ENCODE results near the gene SMIM1. TPM values are rescaled to one million over a fixed set of nuclear protein-coding genes. Genes with fewer than 3 reads are reported as not detected.
A peak's percentile ranks its signal among the peaks of the same experiment; 100 is the strongest.
"Not testable (repeated sequence)": the region's sequence is repeated elsewhere in the genome, so short reads cannot be mapped to it uniquely, and the experiment has no call there.

SMIM1 gene
- total RNA-seq, 2 donors from 2014 or later: 0.75 to 1.5 TPM

GRCh38 chr1:3743421-3743820 is 29.1 kb upstream of the SMIM1 start:
- no peak overlapping the region for H3K27ac Mint-ChIP-seq
- peaks cover 19% of the 10 kb centered on the region for H3K4me1 Mint-ChIP-seq
- H3K4me3 Mint-ChIP-seq: no peak overlapping the region
- H3K27me3 Mint-ChIP-seq: no peaks in the 10 kb centered on the region
- no peak for DNase-seq
- no peaks in the 10 kb centered on the region for H3K36me3 Mint-ChIP-seq (ENCODE audit: low read depth)
- no peak for ATAC-seq
- H3K9me3 ChIP-seq (ENCODE audit: control insufficient read depth, low read length, poor library complexity, severe bottlenecking): no peaks in the 10 kb centered on the region

- DNase-seq (no peak), ATAC-seq (no peak)
- Mint-ChIP-seq H3K27ac (no peak overlapping the region), H3K36me3 (ENCODE audit: low read depth) (no peaks in the 10 kb centered on the region), H3K4me3 (no peak overlapping the region), H3K27me3 (no peaks in the 10 kb centered on the region), H3K4me1 (peaks cover 19% of the 10 kb centered on the region)
- H3K9me3 ChIP-seq (ENCODE audit: control insufficient read depth, low read length, poor library complexity, severe bottlenecking): no peaks in the 10 kb centered on the region
Measured at GRCh38 chr1:3743826-3744225, 28.7 kb upstream of the SMIM1 start.

GRCh38 chr1:3744646-3745045 is 27.9 kb upstream of the SMIM1 start:
- Mint-ChIP-seq H3K4me3 (no peak overlapping the region), H3K27ac (no peak overlapping the region), H3K4me1 (peaks cover 19% of the 10 kb centered on the region), H3K36me3 (ENCODE audit: low read depth) (no peaks in the 10 kb centered on the region), H3K27me3 (no peaks in the 10 kb centered on the region)
- H3K9me3 ChIP-seq (ENCODE audit: control insufficient read depth, low read length, poor library complexity, severe bottlenecking): no peaks in the 10 kb centered on the region
- ATAC-seq (no peak), DNase-seq (no peak)

- Mint-ChIP-seq H3K36me3 (ENCODE audit: low read depth) (no peaks in the 10 kb centered on the region), H3K27me3 (no peaks in the 10 kb centered on the region), H3K4me1 (peaks cover 19% of the 10 kb centered on the region), H3K27ac (no peak overlapping the region), H3K4me3 (no peak overlapping the region)
- H3K9me3 ChIP-seq (ENCODE audit: control insufficient read depth, low read length, poor library complexity, severe bottlenecking): no peaks in the 10 kb centered on the region
- DNase-seq (no peak), ATAC-seq (no peak)
Measured at GRCh38 chr1:3745071-3745470, 27.5 kb upstream of the SMIM1 start.

- Mint-ChIP-seq H3K27me3 (no peaks in the 10 kb centered on the region), H3K4me1 (peaks cover 19% of the 10 kb centered on the region), H3K4me3 (peak overlapping the region; percentile 88), H3K27ac (peak overlapping the region; percentile 14), H3K36me3 (ENCODE audit: low read depth) (no peaks in the 10 kb centered on the region)
- no peak for ATAC-seq
- no peak for DNase-seq
- H3K9me3 ChIP-seq (ENCODE audit: control insufficient read depth, low read length, poor library complexity, severe bottlenecking): no peaks in the 10 kb centered on the region
Measured at GRCh38 chr1:3745590-3746381, 26.8 kb upstream of the SMIM1 start.

- Mint-ChIP-seq H3K27ac (no peak overlapping the region), H3K4me3 (peak overlapping the region; percentile 88), H3K36me3 (ENCODE audit: low read depth) (no peaks in the 10 kb centered on the region), H3K27me3 (no peaks in the 10 kb centered on the region), H3K4me1 (peaks cover 19% of the 10 kb centered on the region)
- ATAC-seq (no peak), DNase-seq (no peak)
- no peaks in the 10 kb centered on the region for H3K9me3 ChIP-seq (ENCODE audit: control insufficient read depth, low read length, poor library complexity, severe bottlenecking)
Measured at GRCh38 chr1:3746389-3746829, 26.1 kb upstream of the SMIM1 start.

GRCh38 chr1:3746830-3747521 is 25.6 kb upstream of the SMIM1 start:
- H3K9me3 ChIP-seq (ENCODE audit: control insufficient read depth, low read length, poor library complexity, severe bottlenecking): no peaks in the 10 kb centered on the region
- Mint-ChIP-seq H3K27me3 (no peaks in the 10 kb centered on the region), H3K4me3 (peak overlapping the region; percentile 88), H3K36me3 (ENCODE audit: low read depth) (no peaks in the 10 kb centered on the region), H3K27ac (peak overlapping the region; percentile 71), H3K4me1 (peaks cover 17% of the 10 kb centered on the region)
- ATAC-seq (peak; percentile 97), DNase-seq (peak; percentile 75 to 79 (median 77))

GRCh38 chr1:3747522-3747848 is 25.1 kb upstream of the SMIM1 start:
- peaks cover 17% of the 10 kb centered on the region for H3K4me1 Mint-ChIP-seq
- peak overlapping the region; percentile 88 for H3K4me3 Mint-ChIP-seq
- peak overlapping the region; percentile 71 for H3K27ac Mint-ChIP-seq
- ATAC-seq (no peak), DNase-seq (no peak)
- no peaks in the 10 kb centered on the region for H3K9me3 ChIP-seq (ENCODE audit: control insufficient read depth, low read length, poor library complexity, severe bottlenecking)
- no peaks in the 10 kb centered on the region for H3K27me3 Mint-ChIP-seq
- H3K36me3 Mint-ChIP-seq (ENCODE audit: low read depth): no peaks in the 10 kb centered on the region

- ATAC-seq (no peak), DNase-seq (no peak)
- no peaks in the 10 kb centered on the region for H3K9me3 ChIP-seq (ENCODE audit: control insufficient read depth, low read length, poor library complexity, severe bottlenecking)
- no peaks in the 10 kb centered on the region for H3K27me3 Mint-ChIP-seq
- H3K4me1 Mint-ChIP-seq: peaks cover 17% of the 10 kb centered on the region
- no peaks in the 10 kb centered on the region for H3K36me3 Mint-ChIP-seq (ENCODE audit: low read depth)
- H3K4me3 Mint-ChIP-seq: peak overlapping the region; percentile 88
- peak overlapping the region; percentile 71 for H3K27ac Mint-ChIP-seq
Measured at GRCh38 chr1:3747903-3748302, 24.6 kb upstream of the SMIM1 start.

GRCh38 chr1:3748316-3748900 is 24.1 kb upstream of the SMIM1 start:
- not testable (repeated sequence) for ATAC-seq; DNase-seq; H3K9me3 ChIP-seq (ENCODE audit: control insufficient read depth, low read length, poor library complexity, severe bottlenecking); H3K36me3 Mint-ChIP-seq (ENCODE audit: low read depth); H3K27me3 Mint-ChIP-seq
- H3K4me3 Mint-ChIP-seq: peak overlapping the region; percentile 88
- H3K27ac Mint-ChIP-seq: peak overlapping the region; percentile 71
- H3K4me1 Mint-ChIP-seq: peaks cover 12% of the 10 kb centered on the region

GRCh38 chr1:3749512-3749911 is 23.0 kb upstream of the SMIM1 start:
- no peak for ATAC-seq
- H3K27ac Mint-ChIP-seq: no peak overlapping the region
- no peaks in the 10 kb centered on the region for H3K9me3 ChIP-seq (ENCODE audit: control insufficient read depth, low read length, poor library complexity, severe bottlenecking)
- no peaks in the 10 kb centered on the region for H3K27me3 Mint-ChIP-seq
- H3K36me3 Mint-ChIP-seq (ENCODE audit: low read depth): no peaks in the 10 kb centered on the region
- H3K4me1 Mint-ChIP-seq: peaks cover 11% of the 10 kb centered on the region
- no peak overlapping the region for H3K4me3 Mint-ChIP-seq
- DNase-seq: no peak

- H3K36me3 Mint-ChIP-seq (ENCODE audit: low read depth): no peaks in the 10 kb centered on the region
- no peak overlapping the region for H3K4me3 Mint-ChIP-seq
- H3K27me3 Mint-ChIP-seq: peaks cover 4% of the 10 kb centered on the region
- DNase-seq (no peak), ATAC-seq (no peak)
- no peaks in the 10 kb centered on the region for H3K9me3 ChIP-seq (ENCODE audit: control insufficient read depth, low read length, poor library complexity, severe bottlenecking)
- H3K4me1 Mint-ChIP-seq: peaks cover 8% of the 10 kb centered on the region
- no peak overlapping the region for H3K27ac Mint-ChIP-seq
Measured at GRCh38 chr1:3750741-3751140, 21.8 kb upstream of the SMIM1 start.

- ATAC-seq (no peak), DNase-seq (no peak)
- no peak within 1 kb of the TSS for H3K27ac Mint-ChIP-seq
- peak within 1 kb of the TSS; percentile 31 for H3K4me3 Mint-ChIP-seq
- H3K9me3 ChIP-seq (ENCODE audit: control insufficient read depth, low read length, poor library complexity, severe bottlenecking): no peaks in the 10 kb centered on the region
- peaks cover 16% of the 10 kb centered on the region for H3K27me3 Mint-ChIP-seq
- peaks cover 7% of the 10 kb centered on the region for H3K4me1 Mint-ChIP-seq
- no peaks in the 10 kb centered on the region for H3K36me3 Mint-ChIP-seq (ENCODE audit: low read depth)
Measured at GRCh38 chr1:3752400-3752945, 20.1 kb upstream of the SMIM1 start, which contains the start of gene CCDC27. TSS of gene CCDC27 (plus strand) at chr1:3752450. CDS start at chr1:3752482, 32 bp downstream.

Measured in T-helper 17 cell (primary cell).